NCI-H524 treated with DMSO at 0.1 percent for 48 hours (cell line): Measurements from ENCODE around the gene TRIM44.
"Not testable (repeated sequence)": the region's sequence is repeated elsewhere in the genome, so short reads cannot be mapped to it uniquely, and the experiment has no call there.

Experiments
- DNase-seq: peaks from one replicate; lab custom pipeline; 2025; lab: John Stamatoyannopoulos, UW

The TRIM44 gene

DNA sequence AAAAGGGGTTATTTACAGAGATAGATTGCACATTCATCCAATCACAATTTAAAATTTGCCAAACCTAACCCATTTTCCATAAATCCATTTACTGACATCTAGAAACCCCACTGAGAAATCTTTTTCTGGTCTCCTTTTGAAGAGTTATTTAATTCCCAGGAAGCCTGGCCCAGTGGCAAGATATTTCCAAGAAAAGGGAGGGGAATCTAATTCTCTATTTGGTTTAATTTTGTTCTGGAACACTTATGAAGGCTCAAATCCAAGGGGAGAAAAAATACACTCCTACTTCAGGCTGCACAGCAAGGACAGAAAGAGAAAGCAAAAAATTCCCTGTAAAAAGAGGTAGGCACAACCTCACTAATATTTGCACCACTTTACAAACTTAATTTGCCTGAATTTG lies 193.1 kb downstream of the TRIM44 start:
- no peak for DNase-seq

DNA sequence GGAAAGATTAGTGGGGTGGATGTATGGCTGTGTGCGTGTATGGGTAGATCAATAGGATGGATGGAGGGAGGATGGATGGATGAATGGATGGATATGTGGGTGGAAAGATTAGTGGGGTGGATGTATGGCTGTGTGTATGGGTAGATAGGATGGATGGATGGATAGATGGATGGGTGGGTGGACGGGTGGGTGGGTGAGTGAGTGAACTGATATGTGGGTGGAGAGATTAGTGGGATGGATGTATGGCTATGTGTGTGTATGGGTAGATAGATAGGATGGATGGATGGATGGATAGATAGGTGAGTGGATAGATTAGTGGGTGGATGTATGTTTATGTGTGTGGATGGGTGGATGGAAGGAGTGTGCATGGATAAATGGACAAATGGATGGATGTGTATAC lies 193.7 kb downstream of the TRIM44 start:
- no peak for DNase-seq

DNA sequence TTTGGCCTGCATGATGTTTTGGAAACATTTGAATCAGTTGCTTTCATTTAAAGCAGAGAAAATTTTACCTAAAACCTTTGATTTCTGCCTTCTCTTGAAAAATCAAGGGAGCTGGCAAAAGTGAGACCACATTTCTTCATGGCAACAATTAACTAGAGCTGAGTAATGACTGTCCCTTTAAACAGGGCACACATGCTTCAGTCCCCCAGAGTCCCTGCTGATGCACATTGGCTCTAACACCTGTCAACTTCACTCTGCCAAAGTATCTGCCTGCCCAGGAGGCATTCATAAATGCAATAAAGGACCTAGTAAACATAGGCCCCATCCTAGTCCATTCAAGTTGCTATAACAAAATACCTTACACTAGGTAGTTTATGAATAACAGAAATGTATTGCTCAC lies 194.2 kb downstream of the TRIM44 start:
- no peak for DNase-seq

DNA sequence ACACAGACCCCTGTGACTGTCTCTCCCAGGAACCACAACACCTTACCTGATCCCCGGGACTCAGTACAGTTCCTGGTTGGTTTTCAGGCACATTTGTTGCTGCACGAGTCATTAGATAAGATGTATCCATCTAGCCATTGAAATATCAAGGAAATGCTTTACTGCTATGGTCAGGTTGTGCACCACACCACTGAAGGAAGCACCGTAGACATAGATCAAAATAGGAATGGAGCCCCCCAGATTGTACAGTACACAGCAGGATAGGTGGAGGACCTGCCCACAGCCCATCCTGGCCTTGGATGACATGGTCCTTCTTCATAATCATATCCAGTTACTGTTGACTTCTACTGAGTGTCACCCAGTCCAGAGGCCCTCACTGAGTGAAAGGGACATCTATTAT lies 195.3 kb downstream of the TRIM44 start:
- no peak for DNase-seq

DNA sequence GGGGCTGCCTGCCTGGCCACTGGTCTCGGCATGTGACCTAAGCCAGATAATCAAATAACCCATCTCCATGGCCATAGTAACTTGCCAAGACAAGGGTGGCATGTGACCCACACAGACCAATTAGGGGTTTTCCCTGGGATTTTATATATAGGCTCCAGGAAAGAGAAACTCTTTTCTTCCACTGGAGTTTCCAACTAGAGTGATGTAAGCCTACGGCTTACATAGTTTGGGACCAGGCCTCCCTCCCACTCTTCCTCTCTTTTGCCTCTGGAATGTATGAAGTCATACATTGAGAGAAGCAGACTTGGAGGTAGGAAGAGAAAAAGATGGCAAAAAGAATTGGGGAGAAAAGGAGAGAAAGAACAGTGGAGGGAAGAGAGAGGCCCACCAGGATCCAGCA lies 196.7 kb downstream of the TRIM44 start:
- DNase-seq: no peak

DNA sequence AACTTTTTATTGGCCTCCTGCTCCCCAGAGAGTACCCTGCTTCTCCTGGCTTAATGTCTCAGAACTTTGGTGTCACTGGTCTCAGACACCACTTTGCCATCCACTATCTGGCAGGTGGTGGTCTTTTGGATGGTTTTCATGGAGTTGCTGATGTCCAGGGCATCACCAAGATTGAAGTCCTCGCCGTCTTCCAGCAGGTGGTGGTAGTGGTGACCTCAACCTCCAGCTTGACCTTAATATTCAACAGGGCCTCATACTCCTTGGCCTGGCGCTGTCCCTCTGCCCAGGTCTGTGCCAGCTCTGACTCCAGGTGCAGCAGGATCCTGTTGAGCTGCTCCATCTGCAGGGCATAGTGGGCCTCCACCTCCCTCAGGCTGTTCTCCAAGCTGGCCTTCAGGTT lies 197.6 kb downstream of the TRIM44 start:
- DNase-seq: not testable (repeated sequence)

DNA sequence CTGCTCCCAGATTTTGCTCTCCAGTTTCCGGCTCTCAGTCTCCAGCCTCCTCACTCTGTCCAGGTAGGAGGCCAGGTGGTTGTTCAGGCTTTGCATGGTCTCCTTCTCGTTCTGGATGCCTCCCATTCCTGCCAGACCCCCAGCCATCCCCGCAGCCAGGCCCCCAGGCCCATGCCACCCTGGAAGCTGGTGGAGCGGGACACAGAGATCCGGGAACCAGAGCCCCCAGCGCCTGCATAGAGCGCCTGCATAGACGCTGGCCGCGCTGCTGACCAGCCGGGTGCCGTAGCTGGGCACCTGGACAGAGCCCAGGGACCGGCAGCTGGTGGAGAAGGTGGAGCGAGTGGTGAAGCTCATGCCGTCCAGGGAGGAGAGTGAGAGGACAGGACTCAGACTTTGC lies 198.6 kb downstream of the TRIM44 start:
- no peak for DNase-seq

DNA sequence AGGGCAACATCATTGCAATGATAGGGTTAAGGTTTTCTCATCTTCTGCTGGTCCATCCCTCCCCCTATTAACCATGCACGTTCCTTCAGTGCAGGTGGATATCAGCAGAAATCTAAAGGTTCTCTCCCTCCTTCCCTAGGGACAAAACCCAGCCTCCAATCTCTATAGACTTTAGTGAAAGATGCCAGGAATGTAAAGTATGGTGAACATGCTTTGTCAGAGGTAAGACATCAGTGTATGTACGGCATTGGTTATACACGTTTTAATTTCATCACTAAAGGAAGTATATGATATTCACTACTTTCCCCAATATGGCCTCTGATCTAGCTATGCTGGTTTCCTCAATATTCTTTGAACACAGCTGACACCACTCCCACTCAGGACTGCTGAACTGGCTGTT lies 200.1 kb downstream of the TRIM44 start:
- no peak for DNase-seq

DNA sequence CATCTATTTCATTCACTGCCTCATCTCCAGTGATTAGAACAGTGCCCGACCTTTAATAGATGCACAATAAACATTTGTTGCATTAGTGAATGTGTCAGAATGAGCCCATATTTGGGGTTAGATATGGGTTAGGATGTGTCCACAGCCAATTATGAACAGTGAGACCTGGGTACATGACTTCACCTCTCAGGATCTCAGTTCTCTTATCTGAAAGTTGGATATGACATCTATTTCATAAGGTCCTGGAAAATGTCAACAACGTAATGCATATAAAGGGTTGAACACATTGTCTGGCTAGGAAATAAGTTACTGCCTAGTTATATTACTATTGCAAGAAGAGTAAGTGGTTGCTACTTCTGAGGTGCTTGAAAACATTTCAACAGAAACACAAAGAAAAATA lies 201.6 kb downstream of the TRIM44 start:
- DNase-seq: no peak

DNA sequence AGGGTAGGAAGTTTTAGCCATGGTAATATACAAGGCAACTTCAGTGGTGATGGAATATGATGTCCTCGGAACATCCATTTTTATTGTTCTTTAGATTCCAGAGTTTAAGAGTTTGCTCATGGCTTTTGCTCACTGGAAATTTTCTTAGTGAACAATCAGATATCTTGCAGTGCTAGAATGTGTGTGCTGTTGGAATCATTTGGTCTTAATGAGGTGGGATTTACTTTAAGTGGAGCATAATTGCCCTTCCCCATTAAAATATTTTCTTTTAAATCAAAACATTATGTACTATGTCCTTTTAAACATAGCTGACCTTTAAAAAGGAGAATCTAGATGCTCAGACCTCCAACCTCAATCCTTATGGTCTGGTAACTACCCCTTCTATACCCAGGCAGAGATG lies 204.0 kb downstream of the TRIM44 start:
- DNase-seq: no peak
